ENCODE results near the gene PPP1R14B.

DNA sequence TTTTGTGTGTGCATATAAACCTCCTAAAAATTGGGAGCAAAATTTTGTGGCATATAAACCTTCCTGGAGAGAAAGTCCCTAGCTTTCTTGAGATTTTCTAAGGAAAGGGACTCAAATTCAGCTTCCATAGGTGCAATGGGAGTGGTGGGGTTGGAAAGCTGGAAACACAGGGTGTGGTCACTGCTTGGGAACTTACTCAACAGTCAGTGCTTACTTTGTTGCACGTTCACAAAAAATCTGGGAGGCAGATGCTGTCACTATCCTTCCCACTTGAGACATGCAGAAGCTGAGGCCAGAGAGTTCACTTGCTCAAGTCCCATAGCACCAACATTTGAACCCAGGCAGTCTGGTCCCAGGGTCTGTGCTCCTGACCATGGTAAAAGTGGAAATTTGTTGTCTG lies 49.5 kb upstream of the PPP1R14B start:
- TF ChIP-seq, protein P1, sequence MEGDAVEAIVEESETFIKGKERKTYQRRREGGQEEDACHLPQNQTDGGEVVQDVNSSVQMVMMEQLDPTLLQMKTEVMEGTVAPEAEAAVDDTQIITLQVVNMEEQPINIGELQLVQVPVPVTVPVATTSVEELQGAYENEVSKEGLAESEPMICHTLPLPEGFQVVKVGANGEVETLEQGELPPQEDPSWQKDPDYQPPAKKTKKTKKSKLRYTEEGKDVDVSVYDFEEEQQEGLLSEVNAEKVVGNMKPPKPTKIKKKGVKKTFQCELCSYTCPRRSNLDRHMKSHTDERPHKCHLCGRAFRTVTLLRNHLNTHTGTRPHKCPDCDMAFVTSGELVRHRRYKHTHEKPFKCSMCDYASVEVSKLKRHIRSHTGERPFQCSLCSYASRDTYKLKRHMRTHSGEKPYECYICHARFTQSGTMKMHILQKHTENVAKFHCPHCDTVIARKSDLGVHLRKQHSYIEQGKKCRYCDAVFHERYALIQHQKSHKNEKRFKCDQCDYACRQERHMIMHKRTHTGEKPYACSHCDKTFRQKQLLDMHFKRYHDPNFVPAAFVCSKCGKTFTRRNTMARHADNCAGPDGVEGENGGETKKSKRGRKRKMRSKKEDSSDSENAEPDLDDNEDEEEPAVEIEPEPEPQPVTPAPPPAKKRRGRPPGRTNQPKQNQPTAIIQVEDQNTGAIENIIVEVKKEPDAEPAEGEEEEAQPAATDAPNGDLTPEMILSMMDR (IDR thresholded peaks at IDR 0.05; ENCODE audit: insufficient read depth, low read length) = no peak
- no peak for TF ChIP-seq POLR2AphosphoS5 (IDR thresholded peaks at IDR 0.05; ENCODE audit: low read depth)
- TF ChIP-seq, protein P2, sequence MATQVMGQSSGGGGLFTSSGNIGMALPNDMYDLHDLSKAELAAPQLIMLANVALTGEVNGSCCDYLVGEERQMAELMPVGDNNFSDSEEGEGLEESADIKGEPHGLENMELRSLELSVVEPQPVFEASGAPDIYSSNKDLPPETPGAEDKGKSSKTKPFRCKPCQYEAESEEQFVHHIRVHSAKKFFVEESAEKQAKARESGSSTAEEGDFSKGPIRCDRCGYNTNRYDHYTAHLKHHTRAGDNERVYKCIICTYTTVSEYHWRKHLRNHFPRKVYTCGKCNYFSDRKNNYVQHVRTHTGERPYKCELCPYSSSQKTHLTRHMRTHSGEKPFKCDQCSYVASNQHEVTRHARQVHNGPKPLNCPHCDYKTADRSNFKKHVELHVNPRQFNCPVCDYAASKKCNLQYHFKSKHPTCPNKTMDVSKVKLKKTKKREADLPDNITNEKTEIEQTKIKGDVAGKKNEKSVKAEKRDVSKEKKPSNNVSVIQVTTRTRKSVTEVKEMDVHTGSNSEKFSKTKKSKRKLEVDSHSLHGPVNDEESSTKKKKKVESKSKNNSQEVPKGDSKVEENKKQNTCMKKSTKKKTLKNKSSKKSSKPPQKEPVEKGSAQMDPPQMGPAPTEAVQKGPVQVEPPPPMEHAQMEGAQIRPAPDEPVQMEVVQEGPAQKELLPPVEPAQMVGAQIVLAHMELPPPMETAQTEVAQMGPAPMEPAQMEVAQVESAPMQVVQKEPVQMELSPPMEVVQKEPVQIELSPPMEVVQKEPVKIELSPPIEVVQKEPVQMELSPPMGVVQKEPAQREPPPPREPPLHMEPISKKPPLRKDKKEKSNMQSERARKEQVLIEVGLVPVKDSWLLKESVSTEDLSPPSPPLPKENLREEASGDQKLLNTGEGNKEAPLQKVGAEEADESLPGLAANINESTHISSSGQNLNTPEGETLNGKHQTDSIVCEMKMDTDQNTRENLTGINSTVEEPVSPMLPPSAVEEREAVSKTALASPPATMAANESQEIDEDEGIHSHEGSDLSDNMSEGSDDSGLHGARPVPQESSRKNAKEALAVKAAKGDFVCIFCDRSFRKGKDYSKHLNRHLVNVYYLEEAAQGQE (IDR thresholded peaks at IDR 0.05; ENCODE audit: insufficient replicate concordance, low read depth) = no peak
